GM08714 (cell line): ENCODE measurements around the gene KNCN.

Experiments
- H3K4me3 ChIP-seq: fragments of 200-500 bp; sonication (Bioruptor generic); 2 replicates; pipeline ENCODE4 v1.5.1; 2014; ENCODE audit warnings: mild to moderate bottlenecking, low read length, inconsistent platforms
- ZNF274 ChIP-seq: IDR thresholded peaks from 2 replicates; pipeline ENCODE4 v1.6.1; 2012; ENCODE audit warnings: mild to moderate bottlenecking, low read depth, low read length

Gene KNCN

GRCh38 chr1:46517010-46517600 is 34.3 kb downstream of the KNCN start:
- no peak for TF ChIP-seq ZNF274
- H3K4me3 ChIP-seq = no peak overlapping the region

- H3K4me3 ChIP-seq = no peak overlapping the region
Observed at GRCh38 chr1:46516200-46516950, 35.1 kb downstream of the KNCN start.

GRCh38 chr1:46515576-46515975 is 35.9 kb downstream of the KNCN start:
- TF ChIP-seq ZNF274 = no peak
- H3K4me3 ChIP-seq = no peak overlapping the region

More at GRCh38 chr1:46516200-46516950, 35.1 kb downstream of the KNCN start:
- no peak for TF ChIP-seq ZNF274

- no peak for TF ChIP-seq ZNF274
- no peak overlapping the region for H3K4me3 ChIP-seq
Observed at GRCh38 chr1:46513536-46513935, 37.9 kb downstream of the KNCN start.

- TF ChIP-seq ZNF274 = no peak
Observed at GRCh38 chr1:46512792-46513190, 38.7 kb downstream of the KNCN start.

GRCh38 chr1:46512135-46512791 is 39.2 kb downstream of the KNCN start:
- TF ChIP-seq ZNF274 = no peak

More at GRCh38 chr1:46512792-46513190, 38.7 kb downstream of the KNCN start:
- no peak overlapping the region for H3K4me3 ChIP-seq

GRCh38 chr1:46510998-46511365 is 40.5 kb downstream of the KNCN start:
- no peak for TF ChIP-seq ZNF274
- H3K4me3 ChIP-seq = no peak overlapping the region

More at GRCh38 chr1:46512135-46512791, 39.2 kb downstream of the KNCN start:
- H3K4me3 ChIP-seq = no peak overlapping the region

GRCh38 chr1:46510341-46510997 is 41.0 kb downstream of the KNCN start:
- TF ChIP-seq ZNF274 = no peak

GRCh38 chr1:46508757-46509156 is 42.7 kb downstream of the KNCN start:
- no peak for TF ChIP-seq ZNF274
- no peak overlapping the region for H3K4me3 ChIP-seq

More at GRCh38 chr1:46510341-46510997, 41.0 kb downstream of the KNCN start:
- no peak overlapping the region for H3K4me3 ChIP-seq

- TF ChIP-seq ZNF274 = no peak
- H3K4me3 ChIP-seq = no peak overlapping the region
Observed at GRCh38 chr1:46506470-46507219, 44.8 kb downstream of the KNCN start.

- no peak for TF ChIP-seq ZNF274
- no peak overlapping the region for H3K4me3 ChIP-seq
Observed at GRCh38 chr1:46503421-46503820, 48.0 kb downstream of the KNCN start.

- no peak overlapping the region for H3K4me3 ChIP-seq
- TF ChIP-seq ZNF274 = no peak
Observed at GRCh38 chr1:46501528-46501927, 49.9 kb downstream of the KNCN start.

- no peak overlapping the region for H3K4me3 ChIP-seq
- TF ChIP-seq ZNF274 = no peak
Observed at GRCh38 chr1:46497665-46498064, 53.8 kb downstream of the KNCN start.

GRCh38 chr1:46497020-46497419 is 54.4 kb downstream of the KNCN start:
- TF ChIP-seq ZNF274 = no peak

More at GRCh38 chr1:46497020-46497419, 54.4 kb downstream of the KNCN start:
- H3K4me3 ChIP-seq = no peak overlapping the region
